ENCODE results near the gene ZSCAN20.

ZSCAN20 gene

GRCh38 chr1:33472269-33472980 lies at the start of gene ZSCAN20:
Gene ZSCAN20 (plus strand): TSS chr1:33472645. CDS start chr1:33479289, 6,644 bp downstream.
- peak; percentile 78 for DNase-seq (ENCODE audit: low spot score)

DNA sequence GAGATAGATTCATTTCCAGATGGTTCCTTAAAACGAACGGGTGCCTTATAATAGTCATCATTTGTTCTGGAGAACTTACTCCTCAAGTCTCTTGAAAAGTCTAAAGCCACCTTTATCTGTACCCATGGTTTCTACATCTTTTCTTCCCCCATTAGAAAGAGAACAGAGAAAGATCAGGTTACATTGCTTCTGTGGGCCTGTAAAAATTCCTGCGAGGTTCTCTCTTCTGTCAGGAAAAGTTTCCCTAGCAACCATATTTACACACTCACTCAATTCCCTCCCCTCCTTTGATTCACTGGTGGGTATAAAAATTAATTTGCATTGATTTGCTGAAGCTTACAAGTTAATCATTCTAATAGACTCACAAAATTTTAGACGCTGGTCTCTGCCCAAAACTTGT lies 48.2 kb upstream of the ZSCAN20 start:
- no peak for DNase-seq (ENCODE audit: low spot score)

DNA sequence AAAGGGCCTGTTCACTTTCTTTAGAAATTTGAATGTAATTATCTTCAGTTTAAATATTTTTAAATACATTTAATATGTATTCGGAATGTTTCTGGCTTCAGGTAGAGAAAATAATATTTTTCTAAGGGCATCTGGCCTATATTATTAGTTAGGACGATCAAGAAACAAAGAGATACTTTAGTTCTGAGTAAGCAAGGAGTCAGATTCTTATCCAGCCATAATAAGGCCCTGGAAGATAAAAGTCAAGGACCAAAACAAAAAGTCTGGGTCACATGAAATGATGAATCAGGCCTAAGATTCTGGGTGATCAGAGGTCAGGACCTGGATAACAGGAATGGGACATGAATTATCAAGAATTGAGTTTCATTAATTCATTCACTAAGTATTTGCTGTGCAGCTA lies 47.8 kb upstream of the ZSCAN20 start:
- DNase-seq (ENCODE audit: low spot score): no peak

- no peak for DNase-seq (ENCODE audit: low spot score)
These were observed 46.5 kb upstream of the ZSCAN20 start for GRCh38 chr1:33425900-33426299.

DNA sequence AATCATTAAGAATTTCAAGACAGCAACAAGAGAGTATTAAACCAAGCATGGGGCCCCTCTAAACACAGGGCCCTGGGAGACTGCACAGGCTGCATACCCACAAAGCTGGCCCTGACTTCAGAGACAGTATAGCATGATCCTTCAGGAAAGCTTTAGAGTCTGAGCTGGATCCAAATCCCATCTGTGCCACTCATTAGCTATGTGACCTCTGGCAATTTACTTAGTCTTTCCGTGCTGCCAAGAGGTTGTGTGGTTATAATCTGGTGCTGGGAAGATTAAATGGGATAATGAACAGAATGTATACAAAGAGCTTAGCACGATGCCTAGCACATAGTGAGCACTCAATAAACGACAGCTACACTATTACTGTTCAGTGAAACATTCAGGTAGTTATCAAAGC lies 45.5 kb upstream of the ZSCAN20 start:
- no peak for DNase-seq (ENCODE audit: low spot score)

- DNase-seq (ENCODE audit: low spot score): no peak
These were observed 43.8 kb upstream of the ZSCAN20 start for GRCh38 chr1:33428661-33429060.

GRCh38 chr1:33429332-33429731 lies 43.1 kb upstream of the ZSCAN20 start:
- no peak for DNase-seq (ENCODE audit: low spot score)

GRCh38 chr1:33429856-33430691 lies 42.4 kb upstream of the ZSCAN20 start:
- no peak for DNase-seq (ENCODE audit: low spot score)

DNA sequence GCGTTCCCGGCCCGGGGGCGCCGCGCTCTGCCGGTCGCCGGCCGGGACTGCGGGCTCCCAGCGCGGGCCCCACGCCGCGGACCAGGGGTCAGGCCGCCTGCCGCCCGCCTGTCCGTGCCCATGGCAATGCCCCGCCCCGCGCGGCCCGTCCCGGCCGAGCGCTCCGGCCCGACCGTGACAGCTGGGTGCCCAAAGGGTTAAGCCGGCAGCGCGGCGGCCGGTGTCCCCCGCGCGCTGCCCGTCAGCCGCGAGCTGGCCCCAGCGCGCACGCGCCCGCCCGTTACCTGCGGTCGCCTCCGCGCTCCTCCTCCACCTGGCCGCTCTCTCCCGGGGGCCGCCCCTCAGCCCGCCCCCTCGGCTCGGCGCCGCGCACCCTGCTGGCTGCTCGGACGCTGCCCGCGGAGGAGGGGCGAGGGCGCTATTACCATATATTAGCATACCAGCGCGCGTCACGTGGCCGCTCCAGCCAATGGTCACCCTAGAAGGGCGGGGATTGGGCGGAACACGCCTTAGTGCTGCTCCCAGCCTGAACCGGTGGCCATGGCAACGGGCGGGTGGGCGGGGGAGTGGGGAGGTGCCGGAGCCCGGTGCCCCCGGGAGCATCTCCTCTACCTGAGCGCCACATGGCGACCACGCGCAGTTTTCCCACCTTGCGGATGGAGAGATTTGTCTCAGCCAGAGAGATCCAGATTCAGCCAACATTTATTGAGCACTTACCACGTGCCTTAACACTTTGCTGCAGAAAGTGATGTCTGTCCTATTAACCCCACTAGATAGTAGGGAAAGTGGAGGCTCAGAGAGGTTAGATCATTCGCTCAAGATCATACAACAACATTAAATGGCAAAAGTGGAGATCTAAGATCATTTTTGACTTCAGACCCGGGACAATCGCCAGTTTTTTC lies 41.5 kb upstream of the ZSCAN20 start, which contains the start of gene PHC2:
Gene PHC2, minus strand, starts transcription at position 404 of the 902 bp plus-strand sequence. CDS start 55,556 bp downstream, outside the sequence.
- DNase-seq (ENCODE audit: low spot score): peak; percentile 54

- no peak for DNase-seq (ENCODE audit: low spot score)
These were observed 38.7 kb upstream of the ZSCAN20 start for GRCh38 chr1:33433509-33434362.

DNA sequence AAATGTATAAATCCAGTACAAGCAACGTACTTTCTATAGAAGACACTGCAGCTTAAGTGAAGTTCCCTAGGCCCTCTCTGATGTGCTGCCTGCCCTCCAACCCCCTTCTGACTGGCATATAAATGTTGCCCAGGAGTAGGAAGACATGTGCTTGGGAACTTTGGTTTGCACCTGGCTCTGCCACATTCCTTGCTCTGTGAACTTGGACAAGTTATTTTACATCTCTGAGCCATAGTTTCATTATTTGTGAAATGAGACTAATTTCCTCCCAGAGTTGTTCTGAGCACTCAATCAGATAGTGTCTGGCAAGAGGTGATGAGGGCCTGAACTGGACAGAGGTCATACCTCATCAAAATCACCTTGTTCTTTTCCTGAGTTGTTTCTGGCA lies 38.1 kb upstream of the ZSCAN20 start:
- DNase-seq (ENCODE audit: low spot score): no peak

DNA sequence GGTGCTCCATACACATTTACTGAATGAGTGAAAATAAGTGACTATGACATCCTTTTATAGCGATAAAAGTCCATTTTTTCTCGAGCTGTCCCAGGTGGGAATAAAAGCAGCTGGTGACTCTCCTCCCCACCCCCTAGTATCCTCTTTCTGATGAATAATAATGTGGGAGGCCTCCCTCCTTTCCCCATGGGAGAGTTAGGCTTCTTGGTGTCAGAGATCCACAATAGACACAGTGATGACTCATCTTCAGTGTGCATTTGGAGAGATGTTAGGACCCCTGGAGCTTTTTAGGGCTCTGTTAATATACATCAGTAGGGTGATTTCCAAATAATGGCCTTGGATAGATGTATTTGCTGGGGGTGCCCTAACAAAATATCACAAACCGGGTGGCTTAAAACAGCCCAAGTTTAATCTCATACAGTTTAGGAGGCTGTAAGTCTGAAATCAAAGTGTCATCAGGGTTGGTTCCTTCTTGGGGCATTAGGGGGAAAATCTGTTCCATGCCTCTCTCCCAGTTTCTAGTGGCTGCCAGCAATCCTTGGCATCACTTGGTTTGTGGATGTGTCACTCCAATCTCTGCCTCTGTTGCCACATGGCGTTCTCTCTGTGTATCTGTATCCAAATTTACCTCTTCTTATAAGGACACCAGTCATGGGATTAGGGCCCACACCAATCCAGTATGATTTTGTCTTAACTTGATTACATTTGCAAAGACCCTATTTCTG lies 37.2 kb upstream of the ZSCAN20 start:
- DNase-seq (ENCODE audit: low spot score): no peak

DNA sequence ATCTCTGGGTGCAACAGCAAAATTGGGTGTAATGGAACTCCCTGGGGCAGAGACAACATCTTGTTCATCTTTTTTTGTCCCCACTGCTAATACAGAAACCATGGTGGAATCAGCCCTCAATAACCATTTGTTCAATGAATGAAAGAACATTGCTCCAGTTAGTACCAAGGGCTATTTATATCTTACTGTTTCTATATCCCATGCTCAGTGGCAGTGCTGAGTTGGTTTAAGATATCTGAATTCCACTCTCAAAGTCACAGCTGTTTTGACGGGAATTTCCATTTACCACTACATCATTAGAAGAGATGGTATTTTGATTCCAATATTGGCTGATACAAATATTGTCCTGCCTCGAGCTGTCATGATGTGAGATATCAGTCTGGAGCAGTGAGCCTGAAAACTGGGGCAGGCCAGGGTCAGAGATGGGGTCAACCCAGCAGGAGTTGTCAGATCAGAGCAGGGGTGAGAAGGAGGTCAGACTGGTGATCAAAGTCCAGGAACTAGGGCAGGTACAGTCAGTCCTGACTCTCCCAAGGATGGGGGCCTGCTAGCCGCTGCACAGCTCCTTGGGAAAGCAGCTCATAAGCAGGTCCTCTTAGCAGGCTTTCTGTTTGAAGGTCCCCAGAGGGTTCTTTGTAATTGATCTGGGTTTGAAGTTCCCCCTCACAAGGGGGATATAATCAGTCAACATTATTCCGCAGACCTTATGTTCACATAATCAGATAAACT lies 35.7 kb upstream of the ZSCAN20 start:
- no peak for DNase-seq (ENCODE audit: low spot score)

GRCh38 chr1:33438364-33439160 lies 33.9 kb upstream of the ZSCAN20 start:
- no peak for DNase-seq (ENCODE audit: low spot score)

DNA sequence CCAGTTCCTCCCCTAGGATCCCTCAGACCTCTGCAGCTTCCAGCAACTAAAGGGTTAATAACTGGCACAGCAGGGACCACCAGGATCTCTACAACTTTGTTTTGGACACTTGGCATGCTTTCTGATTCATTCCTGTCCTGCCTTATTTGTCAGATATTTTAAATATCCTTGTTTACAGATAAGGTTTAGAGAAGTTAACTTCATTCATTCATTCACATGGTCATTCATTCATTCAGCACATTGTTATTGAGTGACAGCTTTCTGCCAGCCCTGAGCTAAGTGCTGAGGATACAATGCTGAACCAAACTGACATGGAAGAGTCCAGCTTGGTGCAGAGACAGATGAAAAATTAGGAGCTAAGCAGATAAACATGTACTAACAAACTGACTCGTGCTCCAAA lies 32.8 kb upstream of the ZSCAN20 start:
- no peak for DNase-seq (ENCODE audit: low spot score)

DNA sequence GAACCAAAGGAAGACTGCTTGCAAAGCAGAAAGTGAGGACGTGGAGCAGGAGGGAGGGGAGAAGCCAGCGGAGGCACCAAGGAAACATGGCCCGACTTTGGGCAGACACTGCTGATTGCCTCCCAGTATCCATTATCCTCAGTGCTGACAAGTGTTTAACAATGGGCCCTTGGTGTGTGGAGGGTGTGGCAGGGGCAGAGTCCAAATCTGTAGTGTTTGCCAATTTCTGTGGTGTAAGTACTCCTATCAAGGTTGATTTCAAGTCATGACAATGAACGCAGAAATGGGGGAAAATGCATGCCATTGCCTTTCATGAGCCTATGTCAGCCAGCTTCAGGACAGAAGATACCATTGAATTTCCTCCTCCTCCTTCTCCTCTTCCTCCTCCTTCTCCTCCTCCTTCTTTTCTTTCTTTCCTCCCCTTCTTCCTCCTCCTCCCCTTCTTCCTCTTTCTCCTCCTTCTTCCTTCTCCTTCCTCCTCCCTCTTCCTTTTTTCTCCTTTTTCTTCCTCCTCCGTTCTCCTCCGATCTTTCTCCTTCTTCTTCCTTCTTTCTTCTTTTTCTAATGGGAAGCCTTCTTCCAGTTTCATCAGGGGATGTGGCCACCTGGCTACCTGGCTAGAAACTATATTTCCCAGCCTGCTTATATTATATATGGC lies 31.2 kb upstream of the ZSCAN20 start:
- DNase-seq (ENCODE audit: low spot score): no peak

GRCh38 chr1:33442141-33442540 lies 30.3 kb upstream of the ZSCAN20 start:
- no peak for DNase-seq (ENCODE audit: low spot score)

GRCh38 chr1:33443080-33443704 lies 29.3 kb upstream of the ZSCAN20 start:
- DNase-seq (ENCODE audit: low spot score): no peak
